H1 (cell line): Measurements from ENCODE around the gene MEGF9. TPM values are rescaled to one million over a fixed set of nuclear protein-coding genes. Genes with fewer than 3 reads are reported as not detected.

Experiments
- CTCF ChIA-PET: fragments of 300-600 bp; sonication (Branson Sonifier 250); formaldehyde crosslinking; loops from one replicate; lab custom pipeline; 2021; ENCODE audit not compliant: partially characterized antibody; lab: Charles Lee
- POLR2A ChIA-PET: fragments of 300-600 bp; sonication (Branson Sonifier 250); formaldehyde crosslinking; loops from one replicate; lab custom pipeline; 2021; ENCODE audit warnings: inconsistent platforms; ENCODE audit not compliant: partially characterized antibody; lab: Charles Lee
- DNase-seq, 2 experiments: peaks; one replicate each; pipeline versions ENCODE4 v3.0.0 to v3.0.0-alpha.2; 2010 to 2022; ENCODE audit warnings: low spot score in 2 of 2, low read depth in 1 of 2, mixed read lengths in 1 of 2
- FAIRE-seq: peaks from 2 replicates; lab custom pipeline; 2011; peaks lifted over from hg19 to GRCh38; lab: Jason Lieb, UNC
- H2AFZ ChIP-seq: 2 replicates; pipeline ENCODE4 v1.8.1; 2012; ENCODE audit warnings: low read length, inconsistent platforms
- H2AK5ac ChIP-seq: 2 replicates; pipeline ENCODE4 v1.6.1; 2013; ENCODE audit warnings: low read depth, low read length
- H2BK120ac ChIP-seq: replicated peaks from 2 replicates; pipeline ENCODE3; 2013; ENCODE audit warnings: low read depth, low read length, inconsistent platforms
- H2BK12ac ChIP-seq: 2 replicates; pipeline ENCODE4 v1.6.1; 2013; ENCODE audit warnings: low read depth, low read length
- H2BK15ac ChIP-seq: 2 replicates; pipeline ENCODE4 v1.6.1; 2013; ENCODE audit warnings: low read length
- H2BK20ac ChIP-seq: 2 replicates; pipeline ENCODE4 v1.6.1; 2013; ENCODE audit warnings: low read length
- H2BK5ac ChIP-seq: 2 replicates; pipeline ENCODE4 v1.6.1; 2013; ENCODE audit warnings: low read depth, low read length
- H3K14ac ChIP-seq: 2 replicates; pipeline ENCODE4 v1.6.1; 2013; ENCODE audit warnings: inconsistent platforms; ENCODE audit not compliant: insufficient read length
- H3K18ac ChIP-seq: 2 replicates; pipeline ENCODE4 v1.6.1; 2013; ENCODE audit warnings: low read length; ENCODE audit errors: extremely low read depth
- H3K23ac ChIP-seq: 2 replicates; pipeline ENCODE4 v1.6.1; 2013; ENCODE audit warnings: inconsistent platforms; ENCODE audit not compliant: insufficient read length
- H3K23me2 ChIP-seq: 2 replicates; pipeline ENCODE4 v1.6.1; 2013; ENCODE audit warnings: low read depth, low read length
- H3K27ac ChIP-seq: 2 replicates; pipeline ENCODE4 v1.6.1; 2011; ENCODE audit warnings: low read depth, low read length, inconsistent platforms
- H3K27me3 ChIP-seq, 4 experiments: replicated peaks in 1 of 4; 1 replicate in 1 of 4; 2 replicates in 3 of 4; pipeline versions ENCODE4 v1.6.1 to v1.8.1; 2011 to 2013; ENCODE audit warnings: low read length in 3 of 4, mild to moderate bottlenecking in 3 of 4, inconsistent platforms in 2 of 4, mixed read lengths in 2 of 4, moderate library complexity in 1 of 4; ENCODE audit not compliant: control insufficient read depth in 3 of 4, insufficient read depth in 3 of 4; ENCODE audit errors: extremely low read depth in 1 of 4
- H3K36me3 ChIP-seq, 4 experiments: 2 replicates each; pipeline versions ENCODE4 v1.6.1 to v1.8.1; 2011 to 2013; ENCODE audit warnings: mild to moderate bottlenecking in 4 of 4, low read length in 3 of 4, moderate library complexity in 2 of 4, control low read depth in 1 of 4, inconsistent platforms in 1 of 4; ENCODE audit not compliant: insufficient read depth in 4 of 4, control insufficient read depth in 2 of 4
- H3K4ac ChIP-seq: replicated peaks from 2 replicates; pipeline ENCODE3; 2013; ENCODE audit warnings: low read length, low read depth, mixed read lengths, inconsistent platforms; ENCODE audit not compliant: insufficient read length
- H3K4me1 ChIP-seq, 4 experiments: replicated peaks in 1 of 4; 1 replicate in 1 of 4; 2 replicates in 3 of 4; pipeline versions ENCODE4 v1.6.1 to v1.8.1; 2011 to 2013; ENCODE audit warnings: low read length in 3 of 4, inconsistent platforms in 2 of 4, mixed read lengths in 1 of 4; ENCODE audit not compliant: insufficient read depth in 4 of 4, control insufficient read depth in 3 of 4
- H3K4me2 ChIP-seq, 2 experiments: 2 replicates each; pipeline versions ENCODE4 v1.6.1 to v1.8.1; 2011 to 2013; ENCODE audit warnings: low read depth in 2 of 2, low read length in 2 of 2, control low read depth in 1 of 2, inconsistent platforms in 1 of 2, mild to moderate bottlenecking in 1 of 2; ENCODE audit not compliant: insufficient read depth in 1 of 2
- H3K4me3 ChIP-seq, 4 experiments: fragments of 200-600, 300-600 bp in 1 of 4; sonication (generic), shearing (Covaris generic), sonication (Bioruptor Twin) in 1 of 4; 2 replicates each; pipeline versions ENCODE4 v1.5.1 to v1.8.1; 2011 to 2016; ENCODE audit warnings: low read length in 4 of 4, low read depth in 3 of 4, control low read depth in 2 of 4, inconsistent platforms in 2 of 4, mild to moderate bottlenecking in 2 of 4, mixed read lengths in 1 of 4, moderate library complexity in 1 of 4; ENCODE audit not compliant: insufficient read depth in 2 of 4; ENCODE audit errors: extremely low read depth in 1 of 4
- H3K56ac ChIP-seq: replicated peaks from 2 replicates; pipeline ENCODE3; 2013; ENCODE audit warnings: low read depth, mild to moderate bottlenecking, mixed read lengths, low read length, inconsistent platforms; ENCODE audit not compliant: insufficient read length
- H3K79me1 ChIP-seq: 2 replicates; pipeline ENCODE4 v1.6.1; 2013; ENCODE audit warnings: low read depth, low read length, control low read depth
- H3K79me2 ChIP-seq, 2 experiments: 2 replicates each; pipeline versions ENCODE4 v1.6.1 to v1.8.1; 2012 to 2013; ENCODE audit warnings: low read length in 2 of 2, mild to moderate bottlenecking in 2 of 2, inconsistent platforms in 1 of 2; ENCODE audit not compliant: insufficient read depth in 2 of 2, control insufficient read depth in 1 of 2
- H3K9ac ChIP-seq, 4 experiments: replicated peaks in 1 of 4; 1 replicate in 1 of 4; 2 replicates in 3 of 4; pipeline versions ENCODE4 v1.6.1 to v1.8.1; 2011 to 2013; ENCODE audit warnings: low read depth in 3 of 4, low read length in 3 of 4, control low read depth in 2 of 4, mild to moderate bottlenecking in 2 of 4, moderate library complexity in 2 of 4, inconsistent platforms in 1 of 4; ENCODE audit errors: extremely low read depth in 1 of 4
- H3K9me3 ChIP-seq, 2 experiments: 2 replicates each; pipeline versions ENCODE4 v1.6.1 to v1.8.1; 2012 to 2013; ENCODE audit warnings: mild to moderate bottlenecking in 2 of 2, moderate library complexity in 2 of 2, control low read depth in 1 of 2, inconsistent platforms in 1 of 2, low read depth in 1 of 2, low read length in 1 of 2, mixed read lengths in 1 of 2; ENCODE audit not compliant: insufficient read depth in 2 of 2
- H4K20me1 ChIP-seq, 2 experiments: replicated peaks in 1 of 2; 2 replicates each; pipeline versions ENCODE3 to v1.8.1; 2011 to 2013; ENCODE audit warnings: inconsistent platforms in 2 of 2, low read length in 2 of 2, mild to moderate bottlenecking in 1 of 2; ENCODE audit not compliant: insufficient read depth in 2 of 2, control insufficient read depth in 1 of 2
- H4K5ac ChIP-seq: 2 replicates; pipeline ENCODE4 v1.6.1; 2013; ENCODE audit warnings: low read length, low read depth, mixed read lengths, inconsistent platforms; ENCODE audit not compliant: insufficient read length
- H4K8ac ChIP-seq: 2 replicates; pipeline ENCODE4 v1.8.0; 2013; ENCODE audit warnings: mild to moderate bottlenecking, moderate library complexity, low read length, inconsistent platforms; ENCODE audit not compliant: insufficient read depth; ENCODE audit errors: extremely low read depth
- H4K91ac ChIP-seq: replicated peaks from 2 replicates; pipeline ENCODE3; 2013; ENCODE audit warnings: low read length, mixed read lengths, inconsistent platforms; ENCODE audit not compliant: insufficient read length
- ATF3 ChIP-seq: IDR thresholded peaks from 2 replicates; pipeline ENCODE4 v1.6.1; 2011; ENCODE audit warnings: low read depth, mild to moderate bottlenecking, low read length; ENCODE audit not compliant: insufficient read depth
- CBX5 ChIP-seq: fragments of 300-800, 300-1000 bp; sonication (generic); IDR thresholded peaks from 2 replicates; pipeline ENCODE4 v1.7.1; 2016; ENCODE audit warnings: antibody characterized with exemption, low read length, low read depth
- CBX8 ChIP-seq: fragments of 300-800, 300-1000 bp; sonication (generic); IDR thresholded peaks from 2 replicates; pipeline ENCODE4 v1.7.1; 2016; ENCODE audit warnings: low read depth, low read length, borderline replicate concordance
- CHD2 ChIP-seq: IDR thresholded peaks from 2 replicates; pipeline ENCODE4 v1.6.1; 2012; ENCODE audit warnings: low read length, improper control_type of control experiment
- EP300 ChIP-seq, 2 experiments: IDR thresholded peaks; 1 replicate in 1 of 2; 2 replicates in 1 of 2; pipeline ENCODE4 v1.6.1; 2011 to 2012; ENCODE audit warnings: low read depth in 2 of 2, low read length in 2 of 2, mild to moderate bottlenecking in 2 of 2, borderline replicate concordance in 1 of 2, inconsistent platforms in 1 of 2, moderate library complexity in 1 of 2
- FOSL1 ChIP-seq: IDR thresholded peaks from 2 replicates; pipeline ENCODE4 v1.6.1; 2011; ENCODE audit warnings: mild to moderate bottlenecking, low read depth, low read length, moderate library complexity; ENCODE audit not compliant: insufficient read depth
- KDM1A ChIP-seq: fragments of 200-600, 300-600 bp; sonication (generic); IDR thresholded peaks from 2 replicates; pipeline ENCODE4 v1.7.1; 2016; ENCODE audit warnings: mild to moderate bottlenecking, low read length, borderline replicate concordance
- POLR2A ChIP-seq, 2 experiments: IDR thresholded peaks; 1 replicate in 1 of 2; 2 replicates in 1 of 2; pipeline ENCODE4 v1.6.1; 2011; ENCODE audit warnings: low read depth in 2 of 2, low read length in 2 of 2, mild to moderate bottlenecking in 2 of 2; ENCODE audit errors: control extremely low read depth in 1 of 2
- RFX5 ChIP-seq: IDR thresholded peaks from 2 replicates; pipeline ENCODE4 v1.6.1; 2011; ENCODE audit warnings: low read depth, low read length, improper control_type of control experiment, borderline replicate concordance
- SIN3A ChIP-seq, 2 experiments: IDR thresholded peaks in 1 of 2; conservative IDR thresholded peaks in 1 of 2; 2 replicates each; pipeline ENCODE4 v1.6.1; 2011 to 2012; ENCODE audit warnings: low read length in 2 of 2, improper control_type of control experiment in 1 of 2, low read depth in 1 of 2, mild to moderate bottlenecking in 1 of 2
- SP2 ChIP-seq: IDR thresholded peaks from 2 replicates; pipeline ENCODE4 v1.6.1; 2012; ENCODE audit warnings: mild to moderate bottlenecking, low read length, inconsistent platforms
- USF2 ChIP-seq: IDR thresholded peaks from 2 replicates; pipeline ENCODE4 v1.6.1; 2011; ENCODE audit warnings: low read length, improper control_type of control experiment
- WGBS, 2 experiments: shearing (Covaris generic) in 1 of 2; methylation state at CpG; one replicate each; pipeline versions ENCODE4 v1.1.6 to v1.1.7; 2013 to 2015; ENCODE audit warnings: low lambda C conversion rate in 2 of 2, mixed read lengths in 2 of 2, inconsistent platforms in 1 of 2, low coverage in 1 of 2, missing lambda C conversion rate in 1 of 2; ENCODE audit not compliant: insufficient replicate concordance in 2 of 2, insufficient coverage in 1 of 2, insufficient read length in 1 of 2; ENCODE audit errors: extremely low coverage in 1 of 2, missing lambda C conversion rate in 1 of 2; 5-methylcytosine and 5-hydroxymethylcytosine counted together
- polyA plus RNA-seq, 7 experiments: library from polyadenylated mRNA; depleted of rRNA in 3 of 7; stranded (reverse) in 5 of 7; unstranded in 2 of 7; fragments of >200 nt in 5 of 7; fragments of 200-250 nt in 2 of 7; gene quantifications; 1 replicate in 5 of 7; 2 replicates in 1 of 7; 4 replicates in 1 of 7; pipeline versions ENCODE4 v1.2.1 to v1.2.3, GENCODE V29; 2011 to 2013; ENCODE audit warnings: missing spikeins in 2 of 7, mixed read lengths in 2 of 7
- total RNA-seq: library from RNA; stranded (reverse); fragmentation: NEBNext Ultra II Directional; extraction: Animal tissue kit (Norgen Biotek cat#: 25700); gene quantifications from 2 replicates; pipeline ENCODE4 v1.2.1, GENCODE V29; 2021

MEGF9 gene
- total and polyA plus RNA-seq, 2 of the 8 experiments (the other 6 are each of a cell fraction or from before 2014, with no cell fraction given) = 0.45 to 1.8 TPM

GRCh38 chr9:120741191-120741590, 26.9 kb upstream of the MEGF9 start:
- Histone ChIP-seq H3K27ac (no peak overlapping the region), H4K8ac (no peak overlapping the region), H3K23ac (no peak overlapping the region), H3K9ac (no peak overlapping the region), H3K18ac (no peak overlapping the region), H4K20me1 (no peaks in the 10 kb centered on the region), H3K9me3 (peaks cover 0 to 2% of the 10 kb centered on the region in 2 experiments; a peak in 1 of 4 replicates), H2BK15ac (no peak overlapping the region), H3K27me3 (no peaks in the 10 kb centered on the region), H3K36me3 (no peaks in the 10 kb centered on the region), H2BK20ac (no peak overlapping the region), H3K4me1 (no peaks in the 10 kb centered on the region), H2BK5ac (no peak overlapping the region), H2AK5ac (no peak overlapping the region), H3K14ac (no peak overlapping the region), H3K4me2 (no peak overlapping the region), H2BK120ac (no peak overlapping the region), H2BK12ac (no peak overlapping the region), H3K4me3 (no peak overlapping the region), H4K5ac (no peak overlapping the region), H4K91ac (no peak overlapping the region), H3K56ac (no peak overlapping the region), H3K79me2 (no peaks in the 10 kb centered on the region), H3K23me2 (no peaks in the 10 kb centered on the region), H3K4ac (no peak overlapping the region), H2AFZ (no peak overlapping the region), H3K79me1 (no peaks in the 10 kb centered on the region)
- CTCF ChIA-PET = interaction anchor here (2.0 to 2.2 kb wide), 2 partner anchors 11 to 27 kb away, joined by 4 to 14 read pairs; no protein-coding TSS in a partner anchor
- FAIRE-seq (no peak), DNase-seq (no peak)
- POLR2A ChIA-PET = no interaction called here
- no peak for TF ChIP-seq EP300 (IDR thresholded peaks at IDR 0.05; ENCODE audit: borderline replicate concordance in 1 of 2, low read depth in 2 of 2, low read length in 2 of 2)
- TF ChIP-seq USF2 = no peak
- TF ChIP-seq ATF3 = no peak
- TF ChIP-seq CBX5 = no peak
- TF ChIP-seq SIN3A (conservative IDR thresholded peaks at IDR 0.05 in 1 of 2, IDR thresholded peaks at IDR 0.05 in 1 of 2; ENCODE audit: low read depth in 1 of 2, low read length in 2 of 2) = no peak
- no peak for TF ChIP-seq POLR2A (IDR thresholded peaks at IDR 0.05; ENCODE audit: control extremely low read depth in 1 of 2, low read depth in 2 of 2, low read length in 2 of 2)
- TF ChIP-seq FOSL1 = no peak
- TF ChIP-seq KDM1A = no peak
- TF ChIP-seq CBX8 = no peak
- TF ChIP-seq RFX5 = no peak
- TF ChIP-seq SP2 = no peak
- no peak for TF ChIP-seq CHD2
- 89% methylated on average over 1 of the region's 1 CpG; no CpG with 5 or more reads in 1 of the 2 experiments for WGBS, 2 experiments
